NCI-H2196 treated with DMSO at 0.1 percent for 48 hours (cell line): ENCODE results near the gene FAM229B.
"Not testable (repeated sequence)": the region's sequence is repeated elsewhere in the genome, so short reads cannot be mapped to it uniquely, and the experiment has no call there.

ENCODE experiments used
- DNase-seq: peaks from one replicate; lab custom pipeline; 2025; ENCODE audit not compliant: unreplicated experiment; lab: John Stamatoyannopoulos, UW

The FAM229B gene, protein sequence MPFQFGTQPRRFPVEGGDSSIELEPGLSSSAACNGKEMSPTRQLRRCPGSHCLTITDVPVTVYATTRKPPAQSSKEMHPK

DNA sequence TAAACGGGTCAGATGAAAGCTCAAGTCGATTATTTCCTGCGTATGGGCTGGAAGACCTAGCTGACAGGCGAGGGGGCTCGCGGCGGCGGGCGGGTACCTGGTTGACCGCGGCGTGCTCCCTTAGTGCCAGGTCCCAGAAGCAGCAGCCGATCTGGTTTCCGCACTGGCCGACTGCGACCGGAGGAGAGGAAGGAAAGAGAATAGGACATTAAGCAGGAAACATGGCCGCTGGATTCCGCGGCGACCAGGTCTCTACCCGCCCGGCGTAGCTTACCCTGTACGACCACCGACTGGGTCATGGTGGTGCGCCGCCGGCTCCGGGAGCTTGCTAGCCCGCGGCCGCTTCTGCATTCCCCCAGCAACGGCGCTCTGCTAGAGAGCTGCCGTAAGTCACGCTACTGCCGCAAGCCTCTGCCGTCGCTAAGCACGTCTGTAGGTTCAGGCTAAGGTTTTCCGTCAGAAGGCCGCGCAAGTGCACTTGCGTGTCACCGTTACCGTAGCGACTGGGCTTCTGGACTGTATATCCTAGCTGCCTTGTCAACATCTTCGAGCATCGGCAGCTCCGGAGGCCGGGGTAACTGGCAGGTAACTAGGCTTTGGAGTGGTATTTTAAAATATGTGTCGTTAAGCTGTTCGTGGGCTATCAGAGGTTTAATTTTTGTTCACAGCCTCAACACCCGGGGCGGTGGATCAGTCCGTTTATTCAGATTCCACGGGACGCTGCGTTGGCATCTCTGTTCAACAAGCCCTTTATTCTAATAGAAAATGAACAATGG is at the start of gene FAM229B, which contains the start of gene TUBE1:
Gene FAM229B (plus strand): TSS at position 456 of the 776 bp plus-strand sequence. CDS start 11,693 bp downstream, outside the sequence.
Gene TUBE1 (minus strand): TSS at position 347 of the 776 bp plus-strand sequence. CDS start 48 bp downstream, at position 299.
- DNase-seq = peak; percentile 86

DNA sequence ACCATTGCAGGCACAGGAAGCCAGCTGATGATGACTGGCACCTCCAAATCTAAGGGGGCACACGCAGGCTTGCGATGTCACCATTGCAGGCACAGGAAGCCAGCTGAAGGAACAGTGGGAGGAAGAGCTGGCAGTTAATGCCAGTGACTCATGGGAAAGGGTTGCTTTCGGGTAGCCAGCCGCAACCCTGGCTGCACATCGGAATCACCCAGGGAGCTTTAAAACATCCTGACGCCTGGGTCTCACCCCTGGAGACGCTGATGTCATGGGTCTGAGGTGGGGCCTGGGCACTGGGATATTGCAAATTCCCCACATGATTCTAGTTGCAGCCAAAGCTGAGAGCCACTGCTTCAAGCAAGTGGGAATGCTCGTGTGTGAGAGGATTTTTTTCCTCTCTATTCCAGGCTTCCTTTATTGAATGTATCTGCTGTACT is 49.6 kb upstream of the FAM229B start:
- no peak for DNase-seq

DNA sequence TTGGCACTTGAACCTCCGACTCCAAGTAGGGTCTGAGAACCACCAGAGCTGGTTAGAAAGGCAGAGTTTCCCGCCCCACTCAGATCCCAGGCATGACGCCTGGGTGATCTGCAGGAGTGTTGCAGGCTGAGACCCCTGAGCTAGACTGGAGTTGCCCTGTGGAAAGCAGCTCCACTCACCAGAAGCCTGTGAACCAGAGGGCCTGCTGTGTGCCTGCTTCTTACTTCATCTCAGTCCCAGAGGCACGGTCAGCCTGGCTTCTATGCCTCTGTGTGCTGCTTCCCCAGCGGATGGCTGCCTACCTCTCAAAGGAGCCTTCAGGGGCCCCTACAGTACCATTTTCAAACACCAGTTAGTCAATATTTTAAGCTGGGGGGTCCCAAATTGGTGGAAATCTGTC is 49.1 kb upstream of the FAM229B start:
- DNase-seq = no peak

DNA sequence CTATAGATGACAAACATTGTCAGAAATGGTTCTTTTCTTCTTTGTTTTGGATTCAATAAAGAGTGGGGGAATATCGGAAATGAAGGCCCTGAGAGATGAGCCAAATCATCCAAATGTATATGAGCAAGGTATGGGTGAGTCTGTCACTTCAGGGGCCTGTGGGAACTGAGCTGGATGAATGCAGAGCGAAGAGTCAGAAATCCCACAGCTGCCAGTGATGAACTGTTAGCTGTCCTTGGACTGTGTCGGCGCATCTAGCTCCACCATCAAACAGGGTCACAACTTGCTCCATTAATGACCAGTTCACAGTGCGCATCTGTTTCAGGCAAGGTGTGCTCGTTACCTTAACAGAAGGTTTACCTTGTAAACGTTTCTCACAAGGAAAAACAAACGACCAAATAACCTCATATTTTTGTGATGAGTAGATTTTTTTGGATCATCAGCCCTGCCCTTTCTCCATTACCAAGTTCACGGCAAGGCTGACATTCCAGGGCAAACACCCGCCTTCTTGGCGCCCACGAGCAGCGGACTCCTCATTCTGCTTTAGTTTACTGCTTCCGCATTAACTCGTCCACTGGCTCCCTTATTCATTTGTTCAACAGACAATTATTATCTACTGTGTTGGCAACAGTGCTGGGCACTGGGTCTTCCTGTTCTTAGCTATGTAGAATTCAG is 48.5 kb upstream of the FAM229B start:
- no peak for DNase-seq

DNA sequence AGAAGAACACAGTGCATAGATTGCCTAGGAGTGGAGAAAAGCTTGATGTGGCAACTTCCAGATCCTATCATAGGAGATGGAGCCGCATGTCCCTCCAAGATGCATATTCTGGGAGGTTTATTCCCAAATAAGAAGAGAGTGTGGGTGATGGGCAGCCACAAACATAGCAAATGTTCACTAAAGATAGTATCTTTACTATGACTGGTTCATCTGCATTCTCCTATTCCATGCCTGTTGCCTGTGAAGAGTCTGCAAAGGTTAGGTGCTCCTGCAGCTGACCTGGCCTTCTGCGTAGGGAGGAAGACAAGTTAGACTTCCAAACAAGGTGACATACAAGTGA is 48.0 kb upstream of the FAM229B start:
- DNase-seq = no peak

DNA sequence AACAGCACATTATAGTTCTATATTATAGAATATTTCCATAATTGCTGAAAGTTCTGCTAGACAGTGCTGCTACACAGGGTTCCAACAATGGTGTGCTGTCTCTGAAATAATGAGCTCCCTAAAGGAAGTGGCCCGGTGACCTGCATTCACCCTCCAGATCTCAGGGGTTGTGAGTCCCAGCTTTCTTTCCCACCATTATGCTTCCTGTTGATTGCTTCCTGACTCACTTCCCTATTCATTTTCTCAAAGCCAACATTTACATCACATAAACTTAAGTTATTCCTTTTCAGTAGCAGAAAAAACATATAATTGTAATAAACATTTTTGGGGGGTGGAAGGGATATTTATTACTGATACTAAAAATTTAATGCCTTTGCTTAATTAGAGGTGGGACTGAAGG is 46.4 kb upstream of the FAM229B start:
- DNase-seq = no peak

DNA sequence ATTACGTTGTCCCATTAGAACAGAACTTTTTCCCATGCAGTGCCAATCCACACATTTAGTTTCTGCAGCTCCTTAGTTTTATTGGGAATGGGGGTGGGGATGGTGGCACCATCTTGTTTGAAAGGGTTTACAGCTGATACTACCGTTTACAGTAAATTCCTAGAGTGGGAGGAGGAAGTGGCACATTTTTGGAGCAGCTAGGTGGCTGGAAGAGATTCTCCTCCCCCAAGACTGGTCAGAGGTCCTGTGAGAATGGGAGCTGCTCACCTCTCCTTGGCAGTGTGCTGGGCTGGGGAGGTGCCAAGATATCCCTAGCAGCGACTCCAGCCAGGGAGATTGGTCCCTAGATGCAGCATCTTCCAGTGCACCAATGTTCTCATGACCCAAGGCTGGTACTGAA is 45.9 kb upstream of the FAM229B start:
- no peak for DNase-seq

DNA sequence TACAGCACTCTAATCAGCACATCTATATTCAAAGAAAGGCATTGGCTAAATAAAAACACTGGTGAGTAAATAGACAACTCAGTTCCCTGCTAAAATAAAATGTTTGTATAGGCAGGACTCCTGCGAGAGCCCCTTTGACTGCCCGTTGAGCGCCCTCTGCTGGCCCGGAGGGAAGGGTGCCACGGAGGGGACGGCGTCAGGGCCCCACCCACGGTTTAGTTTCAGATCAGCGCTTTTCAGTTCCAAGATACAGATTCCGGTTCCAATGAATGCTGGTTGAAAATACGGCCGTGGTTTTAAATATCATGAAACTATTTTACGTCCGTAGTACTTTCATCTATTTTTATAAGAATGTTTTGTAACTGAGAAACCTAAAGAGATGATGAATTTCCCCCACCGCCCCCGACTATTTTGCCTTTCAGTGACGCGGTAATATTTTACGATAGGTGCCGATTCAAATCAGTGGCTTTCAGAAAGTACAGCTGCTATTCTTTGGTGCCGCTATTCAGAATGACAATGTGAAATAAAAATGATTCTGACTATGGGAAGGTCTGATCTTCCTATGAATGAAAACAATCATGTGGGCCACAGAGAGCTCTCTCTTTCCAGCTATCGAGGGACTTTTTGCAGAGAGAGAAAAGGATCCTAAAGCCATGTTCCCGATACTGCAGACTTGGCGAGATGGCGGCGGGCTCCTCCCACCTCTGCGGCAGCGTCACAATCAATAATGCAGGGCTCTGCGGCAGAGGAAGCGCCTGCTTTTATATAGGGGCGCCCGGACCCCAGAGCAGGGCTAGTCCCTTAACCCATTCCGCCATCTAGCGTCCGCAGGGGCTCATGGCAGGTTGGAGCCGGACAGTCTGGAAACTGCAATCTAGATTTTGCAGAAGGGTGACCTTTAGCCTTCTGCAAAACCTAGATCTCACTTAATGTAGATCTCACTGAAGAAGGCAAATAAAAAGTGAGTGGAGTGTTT is 44.1 kb upstream of the FAM229B start:
- DNase-seq = peak; percentile 83

DNA sequence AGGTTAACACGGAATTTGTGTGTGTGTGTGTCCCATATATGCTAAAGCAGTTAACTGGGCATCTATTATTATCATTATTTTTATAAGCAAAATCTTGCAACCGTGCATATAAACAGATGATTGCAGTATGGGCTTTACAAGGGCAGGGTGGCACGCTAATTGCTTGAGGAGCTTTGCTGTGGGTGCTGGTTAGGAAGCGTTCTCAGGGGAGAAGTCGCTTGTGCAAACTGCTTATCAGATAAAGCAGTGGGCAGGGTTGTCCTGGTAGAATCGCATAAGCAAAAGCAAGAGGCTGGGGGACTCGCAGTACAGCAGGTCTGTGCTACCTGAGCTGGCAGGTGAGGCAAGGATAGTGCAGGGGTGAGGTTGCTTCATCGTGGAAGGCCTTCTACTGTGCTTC is 43.2 kb upstream of the FAM229B start:
- no peak for DNase-seq

DNA sequence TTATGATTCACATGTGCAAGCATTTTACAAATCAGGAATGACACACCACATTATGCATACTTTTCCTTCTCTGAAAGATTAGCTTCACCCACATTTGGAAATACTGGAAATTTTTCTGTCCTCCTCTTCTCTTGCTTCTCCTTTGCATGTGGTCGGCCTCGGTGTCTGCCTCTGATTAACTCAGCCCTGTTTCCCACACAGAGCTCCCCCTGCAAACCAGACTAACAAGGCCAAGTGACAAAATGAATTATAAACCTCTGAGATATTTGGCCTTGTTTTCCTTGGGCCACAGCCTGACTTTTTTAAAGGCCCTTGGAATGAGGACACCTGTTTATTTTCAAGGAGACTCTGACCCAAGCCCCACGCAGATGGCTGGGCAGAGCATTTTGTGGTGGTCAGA is 42.5 kb upstream of the FAM229B start:
- DNase-seq = no peak

DNA sequence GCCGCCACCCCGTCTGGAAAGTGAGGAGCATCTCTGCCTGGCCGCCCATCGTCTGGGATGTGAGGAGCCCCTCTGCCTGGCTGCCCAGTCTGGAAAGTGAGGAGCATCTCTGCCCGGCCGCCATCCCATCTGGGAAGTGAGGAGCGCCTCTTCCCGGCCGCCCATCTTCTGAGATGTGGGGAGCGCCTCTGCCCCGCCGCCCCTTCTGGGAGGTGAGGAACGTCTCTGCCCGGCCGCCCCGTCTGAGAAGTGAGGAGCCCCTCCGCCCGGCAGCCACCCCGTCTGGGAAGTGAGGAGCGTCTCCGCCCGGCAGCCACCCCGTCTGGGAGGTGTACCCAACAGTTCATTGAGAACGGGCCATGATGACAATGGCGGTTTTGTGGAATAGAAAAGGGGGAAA is 39.9 kb upstream of the FAM229B start:
- DNase-seq = not testable (repeated sequence)

DNA sequence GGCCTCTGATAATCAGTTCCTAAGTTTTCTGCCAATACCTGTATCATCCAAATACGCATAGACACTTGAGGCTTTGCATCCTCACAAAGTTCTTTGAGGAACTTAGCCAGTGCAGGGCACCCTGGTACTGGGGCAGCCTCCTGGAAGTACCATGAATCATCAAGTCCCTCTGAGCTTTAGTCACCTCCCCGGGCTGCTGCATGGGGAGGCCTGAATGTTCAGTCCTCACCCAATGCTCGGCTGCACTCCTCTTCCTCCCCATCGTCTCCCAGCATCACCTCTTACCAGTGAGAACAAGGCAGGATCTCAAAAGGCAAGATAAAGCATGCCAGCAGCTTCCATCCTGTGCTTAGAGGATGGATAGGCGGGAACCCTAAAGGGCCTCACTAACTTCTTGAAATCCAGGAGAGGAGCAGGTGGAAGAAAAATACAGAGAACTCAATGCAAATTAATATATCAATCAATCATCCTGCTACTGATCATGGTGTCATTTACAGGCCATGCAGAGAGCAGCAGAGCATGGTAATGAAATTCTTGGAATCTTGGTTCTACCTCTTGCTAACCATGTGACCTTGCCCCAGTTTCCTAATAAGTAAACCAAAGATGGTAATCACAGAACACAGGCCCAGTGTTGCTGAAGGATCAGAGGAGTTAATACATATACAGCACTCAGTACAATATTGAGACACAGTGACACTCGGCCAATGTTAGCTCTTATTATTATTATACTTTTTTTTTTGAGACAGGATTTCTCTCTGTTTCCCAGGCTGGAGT is 38.2 kb upstream of the FAM229B start:
- no peak for DNase-seq

DNA sequence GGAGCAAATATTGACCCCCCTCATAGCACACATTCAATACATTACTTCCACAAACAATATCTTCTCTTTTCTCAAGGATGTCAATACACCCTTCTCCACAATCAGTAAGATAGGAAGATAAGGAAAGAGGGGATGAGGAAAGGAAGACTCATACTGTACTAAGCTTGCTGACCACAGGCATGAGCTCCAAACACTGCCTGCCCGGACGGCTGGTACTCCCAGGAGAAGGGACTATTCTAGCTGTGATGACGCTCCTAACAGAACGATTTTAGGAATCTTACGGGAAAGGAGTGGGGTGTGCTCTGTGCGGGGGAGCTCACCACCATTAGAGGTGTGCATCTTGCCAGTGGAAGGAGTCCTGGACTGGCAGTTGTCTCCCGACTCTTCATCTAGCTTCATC is 37.4 kb upstream of the FAM229B start:
- DNase-seq = no peak

DNA sequence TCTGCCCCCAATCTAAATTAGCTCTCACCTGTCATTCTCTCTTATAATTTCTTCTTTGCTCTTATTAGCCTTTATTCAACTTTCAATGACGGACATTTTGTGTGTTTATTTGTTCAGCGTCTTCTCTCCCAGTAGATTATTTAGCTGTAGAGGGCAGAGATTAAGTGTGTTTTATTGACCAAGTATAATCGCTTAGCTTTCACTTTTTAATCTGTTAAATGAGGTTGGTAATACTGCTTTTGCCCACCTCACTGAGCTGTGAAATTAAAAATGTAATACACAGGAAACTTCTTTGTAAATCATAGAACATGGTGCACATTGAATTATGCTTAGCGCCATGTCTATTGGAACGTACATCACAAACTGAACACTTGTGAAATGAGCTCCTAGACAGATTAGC is 37.0 kb upstream of the FAM229B start:
- DNase-seq = no peak

DNA sequence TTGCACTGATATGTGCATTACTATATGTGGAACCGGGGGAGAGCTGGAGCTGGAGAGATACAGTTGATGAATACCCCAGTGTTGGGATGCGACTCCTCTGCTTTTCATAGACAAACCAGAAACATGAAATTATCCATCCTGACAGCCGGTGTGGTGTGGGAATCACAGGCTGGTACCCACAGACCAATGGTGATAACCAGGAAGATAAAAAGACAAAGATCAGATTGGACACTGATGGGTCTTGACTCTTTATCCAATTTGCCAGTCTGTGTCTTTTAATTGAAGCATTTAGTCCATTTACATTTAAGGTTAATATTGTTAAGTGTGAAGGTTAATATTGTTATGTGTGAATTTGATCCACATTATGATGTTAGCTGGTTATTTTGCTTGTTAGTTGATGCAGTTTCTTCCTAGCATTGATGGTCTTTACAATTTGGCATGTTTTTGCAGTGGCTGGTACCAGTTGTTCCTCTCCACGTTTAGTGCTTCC is 36.1 kb upstream of the FAM229B start:
- not testable (repeated sequence) for DNase-seq

DNA sequence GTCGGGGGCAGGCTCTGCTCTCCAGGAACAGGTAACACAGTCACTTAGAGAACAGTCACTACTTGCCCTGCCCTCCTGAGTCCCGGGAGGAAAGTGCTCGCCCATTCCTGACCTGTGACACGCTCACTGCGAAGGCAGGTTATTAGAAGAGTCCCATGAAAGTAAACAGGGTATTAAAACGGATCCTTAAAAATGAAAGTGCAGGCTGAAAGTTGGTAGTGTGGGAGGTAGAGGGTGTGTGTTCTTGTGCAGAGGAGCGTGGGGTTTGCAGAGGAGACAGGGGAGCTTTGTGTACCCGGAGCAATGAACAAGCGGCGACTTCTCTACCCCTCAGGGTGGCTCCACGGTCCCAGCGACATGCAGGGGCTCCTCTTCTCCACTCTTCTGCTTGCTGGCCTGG is 33.4 kb upstream of the FAM229B start, which contains the start of gene CCN6:
Gene CCN6 (plus strand): TSS at position 104 of the 400 bp plus-strand sequence. CDS start 254 bp downstream, at position 358.
- no peak for DNase-seq

DNA sequence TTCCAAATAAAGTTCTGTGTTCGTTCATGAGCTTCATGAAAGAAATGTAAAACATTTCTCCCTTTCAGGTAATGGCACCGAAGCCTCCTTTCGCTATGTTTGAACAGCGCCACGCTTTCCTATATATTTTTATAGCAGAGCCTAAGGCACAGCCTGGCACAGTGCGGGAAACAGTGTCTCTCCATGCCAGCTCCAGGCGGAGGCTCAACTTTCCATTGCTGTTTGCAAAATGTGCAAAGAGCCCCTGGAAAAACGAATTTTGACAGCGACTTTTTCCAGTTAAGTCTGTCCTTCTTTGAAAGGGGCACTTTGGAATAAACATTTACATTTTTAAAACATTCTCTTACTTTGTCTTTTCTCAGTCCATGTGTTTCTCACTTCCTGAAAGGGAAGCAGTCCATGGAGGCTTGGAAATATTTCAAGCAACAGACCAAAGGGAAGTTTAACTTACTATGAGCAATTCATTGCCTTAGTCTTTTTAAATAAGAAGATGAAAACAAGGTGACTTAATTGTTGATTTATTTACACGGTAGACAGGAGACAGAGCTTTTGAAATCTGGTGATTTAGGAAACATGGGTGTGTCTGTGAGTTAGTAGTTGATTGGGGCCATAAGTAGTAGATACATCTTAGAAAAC is 32.7 kb upstream of the FAM229B start:
- DNase-seq = no peak

DNA sequence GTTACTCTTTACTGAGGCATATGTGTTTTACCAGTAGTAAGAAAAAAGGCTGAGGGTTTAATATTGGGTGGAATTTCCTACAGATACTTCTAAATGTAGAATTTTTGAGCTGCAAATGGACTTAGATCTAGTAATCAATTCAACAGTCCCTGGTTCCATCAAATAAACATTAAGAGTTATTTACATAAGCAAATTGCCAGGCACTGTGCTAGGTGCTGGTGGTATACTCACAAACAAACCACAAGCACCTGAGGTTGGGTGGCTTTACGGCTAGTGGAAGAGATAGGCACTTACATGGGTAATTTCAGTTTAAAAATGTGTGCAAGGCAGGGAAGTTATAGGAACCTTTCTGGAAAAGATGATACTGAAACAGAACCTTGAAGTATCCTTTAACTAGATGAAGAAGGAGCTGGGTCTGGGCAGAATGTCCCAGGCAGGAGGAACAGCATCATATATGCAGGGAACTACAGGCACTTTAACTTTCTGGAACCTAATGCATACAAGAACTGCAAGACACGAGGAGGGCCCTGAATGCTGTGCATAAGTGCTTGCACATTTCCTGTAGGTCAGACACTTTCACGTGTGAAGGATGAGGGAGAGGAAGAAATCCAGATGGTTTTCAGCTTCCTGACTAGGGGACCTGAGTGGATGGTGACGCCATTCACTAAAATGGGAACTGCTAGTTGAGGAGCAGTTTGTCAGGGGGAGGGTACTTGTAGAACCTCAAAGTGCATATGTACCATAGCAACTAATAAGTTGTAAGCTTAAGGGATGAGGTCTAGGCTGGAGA is 29.0 kb upstream of the FAM229B start:
- no peak for DNase-seq

DNA sequence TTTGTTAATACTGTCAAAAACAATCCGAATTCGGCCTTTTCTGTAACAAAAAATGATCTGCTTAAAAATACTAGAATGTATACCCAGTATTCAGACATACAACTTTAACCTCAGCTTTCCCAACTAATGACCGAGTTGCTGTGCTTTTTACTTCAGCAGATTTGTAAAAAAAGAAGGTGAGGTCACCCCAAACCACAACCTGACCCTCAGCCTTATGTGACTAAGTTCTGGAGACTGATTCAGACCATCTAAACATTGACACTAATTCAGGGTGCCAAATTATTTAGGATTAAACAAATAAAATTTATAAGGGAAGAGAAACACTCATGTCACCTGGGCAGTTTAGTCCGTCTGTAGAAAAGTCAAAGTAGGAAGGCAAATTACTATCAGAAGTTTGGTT is 25.8 kb upstream of the FAM229B start:
- no peak for DNase-seq
